Measurements from ENCODE around the gene PNPLA2. TPM values are rescaled to one million over a fixed set of nuclear protein-coding genes. Genes with fewer than 3 reads are reported as not detected.

PNPLA2 gene
- total RNA-seq, 6 experiments from 2014 or later: 33.2 to 97.1 (median 69.6) TPM

DNA sequence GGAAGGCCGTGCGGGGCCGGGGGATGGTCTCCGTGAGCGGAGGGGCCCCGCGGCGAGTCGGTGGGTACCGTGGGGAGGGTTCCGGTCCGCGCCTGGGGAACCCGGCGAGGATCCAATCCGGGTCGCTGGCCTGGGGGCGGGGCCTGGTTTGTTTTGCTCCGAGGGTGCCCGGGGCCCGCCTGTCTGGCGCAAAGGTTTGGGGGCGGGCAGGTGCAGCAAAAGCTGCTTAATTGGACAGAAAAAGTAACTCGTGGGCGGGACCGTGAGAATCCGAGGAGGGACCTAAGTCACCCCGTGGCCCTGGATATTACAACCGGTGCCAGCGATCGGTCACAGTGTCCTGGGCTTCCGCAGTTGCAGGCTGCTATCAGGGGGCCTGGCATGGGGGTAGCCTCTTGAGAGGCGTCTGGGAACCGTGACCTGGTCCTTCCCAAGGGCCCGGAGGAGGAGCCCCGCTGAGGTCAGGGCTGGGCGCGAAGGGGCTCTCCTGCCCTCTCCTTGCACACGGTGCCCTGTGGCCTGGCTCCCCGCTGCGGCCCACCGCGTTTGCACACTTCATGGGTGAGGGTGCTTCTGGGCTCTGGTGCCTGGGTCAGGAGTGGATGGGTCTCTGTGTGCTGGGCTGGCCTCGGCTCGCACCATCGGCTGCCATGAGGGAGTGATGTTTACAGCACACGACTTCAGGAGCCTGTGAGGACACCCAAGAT is 1.4 kb downstream of the PNPLA2 start:
- Histone ChIP-seq H3K27me3 (no peaks in the 10 kb centered on the region), H3K4me1 (peaks cover 0 to 35% (median 16%) of the 10 kb centered on the region in 4 donors), H3K27ac (peak overlapping the region; percentile 81 to 94 (median 88)), H3K36me3 (peaks cover 0 to 24% (median 7%) of the 10 kb centered on the region in 4 donors), H3K9me3 (no peaks in the 10 kb centered on the region), H3K4me3 (peak overlapping the region; percentile 71 to 99 (median 94))
- ATAC-seq (peak; percentile 64 to 76 (median 72)), DNase-seq (peak; percentile 96 to 98 (median 97))
- intact Hi-C loops (cut with DNase I): no loop called here
- TF ChIP-seq POLR2A (IDR thresholded peaks at IDR 0.05): peak; percentile 80
- TF ChIP-seq CTCF (IDR thresholded peaks at IDR 0.05): no peak
- WGBS (ENCODE audit: insufficient coverage, low coverage, low lambda C conversion rate, missing lambda C conversion rate): 0% methylated on average over 13 of the region's 47 CpGs

GRCh38 chr11:820655-821511 is 2.2 kb downstream of the PNPLA2 start:
- Histone ChIP-seq H3K9me3 (no peaks in the 10 kb centered on the region), H3K27me3 (no peaks in the 10 kb centered on the region), H3K4me3 (peak overlapping the region; percentile 71 to 99 (median 94)), H3K36me3 (peaks cover 0 to 24% (median 7%) of the 10 kb centered on the region in 4 donors), H3K27ac (peak overlapping the region; percentile 81 to 94 (median 88)), H3K4me1 (peaks cover 0 to 43% (median 20%) of the 10 kb centered on the region in 4 donors)
- ATAC-seq: peak; percentile 58 to 72 (median 65)
- peak; percentile 22 for TF ChIP-seq POLR2A (IDR thresholded peaks at IDR 0.05)
- no peak for TF ChIP-seq CTCF (IDR thresholded peaks at IDR 0.05)
- WGBS (ENCODE audit: insufficient coverage, low coverage, low lambda C conversion rate, missing lambda C conversion rate): 25% methylated on average over 4 of the region's 11 CpGs
- intact Hi-C loops (cut with DNase I): no loop called here
- peak; percentile 89 to 98 (median 96) for DNase-seq

- H3K36me3 ChIP-seq: peaks cover 0 to 24% (median 7%) of the 10 kb centered on the region in 4 donors
- no peak for DNase-seq
- intact Hi-C loops (cut with DNase I): no loop called here
- H3K27ac ChIP-seq: peak overlapping the region; percentile 36 to 94 (median 88)
- WGBS (ENCODE audit: insufficient coverage, low coverage, low lambda C conversion rate, missing lambda C conversion rate): 36% methylated on average over 14 of the region's 22 CpGs
- H3K27me3 ChIP-seq: no peaks in the 10 kb centered on the region
- TF ChIP-seq CTCF (IDR thresholded peaks at IDR 0.05) (no peak), POLR2A (IDR thresholded peaks at IDR 0.05) (no peak)
- ATAC-seq: no peak
- peak overlapping the region; percentile 30 to 99 (median 71) for H3K4me3 ChIP-seq
- H3K4me1 ChIP-seq: peaks cover 0 to 52% (median 24%) of the 10 kb centered on the region in 4 donors
- no peaks in the 10 kb centered on the region for H3K9me3 ChIP-seq
Observed at GRCh38 chr11:821512-822371, 3.0 kb downstream of the PNPLA2 start.
